ENCODE measurements around the gene ZFAND3.
"Not testable (repeated sequence)": the region's sequence is repeated elsewhere in the genome, so short reads cannot be mapped to it uniquely, and the experiment has no call there.

ZFAND3 gene

DNA sequence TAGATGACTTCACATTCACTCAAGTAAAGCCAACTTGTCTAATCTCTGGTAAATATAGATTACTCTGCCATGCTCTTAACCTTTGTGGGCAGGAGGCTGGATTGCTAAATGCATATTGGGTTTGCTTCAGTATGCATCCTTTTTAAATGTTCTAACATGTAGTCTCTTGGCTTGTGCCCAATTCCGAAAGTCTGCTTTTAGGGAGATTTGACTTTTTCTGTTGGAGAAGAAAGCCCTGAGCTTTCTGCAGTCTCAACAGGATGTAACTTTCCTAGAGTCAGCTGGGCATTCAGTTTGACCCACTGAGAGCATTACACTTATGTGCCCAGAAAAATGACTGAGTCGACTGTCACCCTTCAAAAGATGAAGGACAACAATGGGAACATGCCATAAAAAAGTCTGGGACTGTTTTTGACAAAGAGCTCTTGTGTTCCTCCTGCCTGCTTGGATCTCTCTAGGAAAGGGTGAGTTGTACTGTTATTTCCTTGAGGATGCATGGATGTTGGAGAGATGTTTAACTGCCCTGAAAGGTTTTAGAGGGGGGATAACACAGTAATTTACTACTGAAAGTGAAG lies 299.4 kb downstream of the ZFAND3 start:
- DNase-seq, result no peak

DNA sequence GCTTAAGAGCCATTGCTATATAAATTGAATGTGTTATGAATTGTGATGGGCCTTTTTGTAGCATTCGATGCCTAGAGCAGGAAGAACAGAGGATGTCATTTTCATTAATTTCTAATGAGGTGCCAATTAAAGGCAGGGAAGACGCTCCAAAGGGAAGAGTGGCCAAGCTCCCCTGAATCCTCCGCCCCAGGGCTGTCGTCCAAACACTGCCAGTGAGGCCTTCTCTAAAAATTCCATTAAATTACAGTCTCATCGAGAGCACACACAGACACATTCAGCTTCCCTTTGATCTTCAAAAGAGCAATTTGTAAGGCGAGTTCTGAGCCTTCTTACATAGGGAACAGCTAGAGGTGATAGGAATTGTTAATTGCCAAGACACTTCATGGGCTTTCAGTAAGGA lies 300.0 kb downstream of the ZFAND3 start:
- DNase-seq, result no peak
- TF ChIP-seq GATA1 (IDR thresholded peaks at IDR 0.05; ENCODE audit: low read depth, low read length), result no peak
- no peak for TF ChIP-seq POLR2A (IDR thresholded peaks at IDR 0.05; ENCODE audit: low read length)

More for the DNA sequence above, 299.4 kb downstream of the ZFAND3 start:
- TF ChIP-seq GATA1 (IDR thresholded peaks at IDR 0.05; ENCODE audit: low read depth, low read length), result no peak
- no peak for TF ChIP-seq POLR2A (IDR thresholded peaks at IDR 0.05; ENCODE audit: low read length)

DNA sequence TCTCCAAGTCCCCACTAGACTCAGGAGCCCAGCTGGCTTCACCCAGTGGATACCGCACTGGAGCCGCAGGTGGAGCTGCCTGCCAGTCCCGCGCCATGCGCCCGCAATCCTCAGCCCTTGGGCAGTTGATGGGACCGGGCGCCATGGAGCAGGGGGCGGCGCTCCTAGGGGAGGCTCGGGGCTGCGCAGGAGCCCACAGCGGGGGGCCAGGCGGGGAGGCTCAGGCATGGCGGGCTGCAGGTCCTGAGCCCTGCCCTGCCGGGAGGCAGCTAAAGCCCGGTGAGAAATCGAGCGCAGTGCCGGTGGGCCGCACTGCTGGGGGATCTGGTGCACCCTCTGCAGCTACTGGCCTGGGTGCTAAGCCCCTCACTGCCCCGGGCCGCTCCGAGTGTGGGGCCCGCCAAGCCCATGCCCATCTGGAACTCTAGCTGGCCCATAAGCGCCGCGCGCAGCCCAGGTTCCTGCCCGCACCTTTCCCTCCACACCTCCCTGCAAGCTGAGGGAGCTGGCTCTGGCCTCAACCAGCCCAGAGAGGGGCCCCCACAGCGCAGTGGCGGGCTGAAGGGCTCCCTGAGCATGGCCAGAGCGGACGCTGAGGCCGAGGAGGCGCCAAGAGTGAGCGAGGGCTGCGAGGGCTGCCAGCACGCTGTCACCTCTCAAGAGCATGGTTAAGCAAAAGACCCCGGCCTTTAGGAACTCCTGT lies 304.8 kb downstream of the ZFAND3 start:
- not testable (repeated sequence) for DNase-seq

DNA sequence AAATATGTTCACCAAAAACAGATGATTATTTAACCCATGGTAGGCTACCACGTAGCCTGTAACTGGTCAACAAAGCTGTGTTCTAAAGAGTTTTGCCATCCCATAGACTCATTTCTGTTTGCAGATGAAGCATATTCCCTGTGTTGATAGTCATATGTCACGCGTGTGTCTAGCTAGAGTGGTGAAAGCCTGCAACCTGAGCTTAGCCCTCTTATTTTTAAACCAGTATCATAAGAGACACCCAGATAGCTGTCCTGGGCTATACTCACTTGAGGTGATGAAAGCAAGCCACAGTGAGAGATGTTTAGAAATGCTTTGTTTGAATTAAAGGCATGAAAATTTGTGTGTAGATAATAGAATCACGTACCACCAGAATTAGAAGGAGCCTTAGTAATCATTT lies 307.8 kb downstream of the ZFAND3 start:
- TF ChIP-seq POLR2A (IDR thresholded peaks at IDR 0.05; ENCODE audit: low read length) (no peak), GATA1 (IDR thresholded peaks at IDR 0.05; ENCODE audit: low read depth, low read length) (no peak)
- no peak for DNase-seq

DNA sequence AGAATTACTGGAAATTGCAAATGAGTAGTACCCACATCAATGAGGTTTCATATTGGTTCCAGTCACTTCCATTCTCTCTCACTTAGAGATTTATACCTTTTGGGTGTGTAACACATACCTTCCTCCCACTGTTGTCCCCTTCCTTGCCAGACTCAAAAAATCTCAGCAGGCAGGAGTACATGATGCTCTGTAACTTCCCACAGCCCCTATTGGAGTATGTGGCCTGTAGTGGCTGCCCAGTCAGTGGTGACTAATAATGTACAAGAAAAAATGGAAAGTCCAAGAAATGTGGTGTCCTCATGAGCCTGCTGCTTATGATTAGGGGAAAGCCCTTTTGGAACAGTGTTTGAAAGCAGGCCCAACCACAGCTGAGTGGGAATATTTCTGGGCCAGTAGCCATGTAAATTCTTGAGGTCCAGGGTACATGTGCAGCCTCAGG lies 312.0 kb downstream of the ZFAND3 start:
- TF ChIP-seq GATA1 (IDR thresholded peaks at IDR 0.05; ENCODE audit: low read depth, low read length) (no peak), POLR2A (IDR thresholded peaks at IDR 0.05; ENCODE audit: low read length) (no peak)
- no peak for DNase-seq

DNA sequence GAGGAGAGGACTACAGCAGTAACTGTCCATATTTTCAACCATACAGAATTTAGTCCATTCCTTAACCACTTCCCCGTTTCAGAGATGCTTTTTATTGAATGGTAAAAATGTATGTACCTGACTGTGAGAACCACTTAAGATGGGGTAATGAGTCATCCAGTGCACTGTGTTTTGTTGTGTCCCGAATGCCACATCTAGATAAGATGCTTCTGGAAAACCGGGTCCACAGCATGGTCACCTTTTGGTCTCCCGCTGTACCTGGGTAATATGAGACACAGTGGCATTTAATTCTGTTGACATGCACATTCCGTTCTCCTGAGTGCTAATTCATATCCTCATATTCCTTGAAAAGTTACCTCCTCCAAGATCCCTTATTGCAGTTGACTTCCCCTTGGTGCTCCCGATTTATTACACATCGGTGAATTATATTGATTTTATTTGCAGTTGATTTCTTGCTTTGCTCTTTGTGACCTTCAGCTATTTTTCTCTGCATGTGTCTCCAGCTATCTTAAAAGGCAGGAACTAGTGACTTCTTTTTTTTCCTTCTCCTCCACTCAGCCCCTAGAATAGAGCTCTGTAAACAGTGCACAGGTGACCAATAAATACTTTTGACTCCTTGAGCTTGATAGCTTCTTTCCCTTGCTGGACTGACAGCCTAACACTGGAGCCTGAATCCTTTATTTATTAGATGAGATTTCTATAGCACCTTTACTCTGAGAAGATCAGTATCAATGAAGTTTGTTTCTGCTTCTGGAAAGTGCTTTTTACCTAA lies 314.6 kb downstream of the ZFAND3 start:
- no peak for TF ChIP-seq POLR2A (IDR thresholded peaks at IDR 0.05; ENCODE audit: low read length)
- no peak for TF ChIP-seq GATA1 (IDR thresholded peaks at IDR 0.05; ENCODE audit: low read depth, low read length)
- no peak for DNase-seq

DNA sequence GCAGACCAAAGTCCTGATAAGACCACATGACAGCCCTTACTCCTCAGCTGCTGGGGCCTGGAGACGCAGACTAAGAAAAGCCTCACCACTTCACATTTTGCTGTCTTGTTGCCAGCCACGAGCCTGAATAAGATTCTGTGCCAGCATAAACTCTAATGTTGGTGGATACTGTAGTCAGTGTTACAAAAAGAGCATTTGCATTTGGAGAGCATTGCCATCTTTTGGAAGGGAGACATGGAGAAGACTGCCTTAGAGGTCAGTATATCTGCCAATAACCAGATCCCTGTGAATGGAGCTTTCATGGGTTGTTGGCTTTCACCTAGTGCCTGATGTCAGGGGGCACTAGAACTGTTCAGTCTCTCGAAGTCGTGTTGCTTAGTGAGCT lies 315.2 kb downstream of the ZFAND3 start:
- DNase-seq, result no peak
- TF ChIP-seq POLR2A (IDR thresholded peaks at IDR 0.05; ENCODE audit: low read length) (no peak), GATA1 (IDR thresholded peaks at IDR 0.05; ENCODE audit: low read depth, low read length) (no peak)

DNA sequence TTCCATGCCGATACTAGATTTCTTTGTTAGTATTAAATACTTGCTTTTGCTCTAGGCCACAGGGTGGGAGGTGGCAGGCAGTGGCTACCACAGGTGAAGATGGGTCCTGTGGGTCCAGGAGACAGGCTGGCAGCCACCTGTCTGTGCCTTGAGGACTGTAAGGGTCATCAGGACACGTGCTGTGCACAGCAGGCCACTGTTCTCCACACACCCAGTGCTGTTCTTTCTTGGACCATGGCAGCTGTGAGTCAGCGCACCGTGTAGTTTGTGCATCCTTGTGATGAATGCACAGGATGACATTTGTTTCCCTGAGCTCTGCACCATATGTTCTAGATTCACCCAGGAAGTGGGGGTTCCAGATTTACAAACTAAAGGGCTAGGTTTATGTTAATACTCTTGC lies 317.0 kb downstream of the ZFAND3 start:
- DNase-seq, result no peak
- TF ChIP-seq GATA1 (IDR thresholded peaks at IDR 0.05; ENCODE audit: low read depth, low read length), result no peak
- TF ChIP-seq POLR2A (IDR thresholded peaks at IDR 0.05; ENCODE audit: low read length), result no peak

DNA sequence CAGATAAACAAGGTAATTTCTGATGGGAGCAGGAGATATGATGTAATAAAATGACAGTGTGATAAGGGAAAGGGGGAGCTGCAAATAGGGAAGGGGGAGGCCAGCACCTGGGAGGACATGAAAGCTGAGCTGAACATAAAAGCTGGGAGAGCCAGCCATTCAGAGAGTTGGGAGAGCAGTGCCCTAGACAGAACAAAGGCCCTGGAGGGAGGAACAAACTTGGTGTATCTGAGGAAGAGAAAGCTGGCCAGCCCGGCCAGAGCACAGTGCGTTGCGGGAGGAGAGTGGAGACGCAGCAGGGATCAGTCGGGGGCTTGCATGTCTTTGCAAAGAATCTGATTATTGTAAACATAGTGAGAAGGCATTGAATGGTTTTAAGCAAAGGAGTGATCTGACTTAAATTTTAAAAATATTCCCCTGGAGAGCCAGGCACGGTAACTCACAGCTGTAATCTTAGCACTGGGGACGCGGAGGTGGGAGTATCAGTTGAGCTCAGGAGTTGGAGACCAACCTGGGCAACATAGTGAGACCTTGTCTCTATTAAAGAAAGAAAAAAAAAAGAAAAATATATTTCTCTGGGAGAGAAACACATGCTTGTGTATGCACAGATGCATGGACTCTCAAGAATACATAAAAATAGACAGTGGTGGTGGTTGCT lies 318.2 kb downstream of the ZFAND3 start:
- no peak for TF ChIP-seq GATA1 (IDR thresholded peaks at IDR 0.05; ENCODE audit: low read depth, low read length)
- TF ChIP-seq POLR2A (IDR thresholded peaks at IDR 0.05; ENCODE audit: low read length), result no peak
- DNase-seq, result no peak

DNA sequence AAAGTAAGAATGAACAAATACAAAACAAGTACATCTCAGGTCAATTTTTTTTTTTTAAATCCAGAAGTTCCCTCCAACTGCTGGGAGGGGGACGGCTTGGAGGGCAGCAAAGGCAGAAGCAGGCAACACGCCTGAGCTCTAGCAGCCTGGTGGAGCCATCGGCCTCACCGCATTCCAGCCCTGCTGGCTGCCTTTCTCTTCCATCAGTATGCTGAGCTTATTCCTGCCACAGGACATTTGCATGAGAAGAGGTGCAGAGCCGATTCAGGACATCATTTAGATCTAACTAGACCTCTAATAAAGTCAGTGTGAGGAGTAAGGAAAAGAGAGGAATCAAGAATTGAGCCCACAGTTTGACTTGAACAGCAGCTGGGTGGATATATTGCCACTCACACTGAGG lies 318.8 kb downstream of the ZFAND3 start:
- DNase-seq, result no peak
- TF ChIP-seq GATA1 (IDR thresholded peaks at IDR 0.05; ENCODE audit: low read depth, low read length) (no peak), POLR2A (IDR thresholded peaks at IDR 0.05; ENCODE audit: low read length) (no peak)

DNA sequence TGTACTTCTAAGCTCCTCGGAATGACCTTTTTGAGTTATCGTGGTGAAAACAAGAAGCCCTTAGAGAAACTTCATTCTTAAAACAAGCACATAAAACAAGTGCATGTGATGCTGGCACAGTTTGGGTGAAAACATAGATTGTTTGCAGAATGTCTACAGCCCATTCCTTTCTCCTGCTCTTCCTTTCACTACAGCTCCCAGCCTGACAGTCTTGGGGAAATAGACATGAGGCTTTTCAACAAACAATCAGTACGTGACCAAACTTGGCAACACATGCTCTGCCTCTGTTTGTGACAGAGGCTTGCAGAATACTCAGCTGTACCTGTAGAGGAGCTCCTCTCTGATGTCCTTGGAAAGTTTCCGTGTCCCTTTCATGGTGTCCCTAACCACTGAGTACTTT lies 321.6 kb downstream of the ZFAND3 start:
- TF ChIP-seq GATA1 (IDR thresholded peaks at IDR 0.05; ENCODE audit: low read depth, low read length) (no peak), POLR2A (IDR thresholded peaks at IDR 0.05; ENCODE audit: low read length) (no peak)
- no peak for DNase-seq

DNA sequence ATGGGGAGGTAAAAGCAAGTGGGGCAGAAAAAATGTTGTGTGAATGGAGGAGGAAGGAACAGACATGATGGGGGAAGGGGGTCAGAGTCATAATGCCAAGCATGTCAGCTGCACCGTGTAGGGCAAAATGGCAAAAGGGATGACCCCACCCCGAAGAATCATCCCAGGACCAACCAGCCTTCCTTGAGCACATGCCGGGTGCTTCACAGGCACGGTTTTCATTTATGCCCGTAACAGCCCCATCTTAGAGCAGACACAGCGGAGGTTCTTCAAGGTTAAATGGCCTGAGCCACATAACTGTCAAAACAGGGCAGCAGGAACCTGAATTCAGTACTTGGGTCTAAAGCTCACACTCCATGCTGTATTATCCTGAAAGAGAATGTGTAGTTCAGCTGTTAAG lies 322.2 kb downstream of the ZFAND3 start:
- TF ChIP-seq POLR2A (IDR thresholded peaks at IDR 0.05; ENCODE audit: low read length) (no peak), GATA1 (IDR thresholded peaks at IDR 0.05; ENCODE audit: low read depth, low read length) (no peak)
- DNase-seq, result no peak

DNA sequence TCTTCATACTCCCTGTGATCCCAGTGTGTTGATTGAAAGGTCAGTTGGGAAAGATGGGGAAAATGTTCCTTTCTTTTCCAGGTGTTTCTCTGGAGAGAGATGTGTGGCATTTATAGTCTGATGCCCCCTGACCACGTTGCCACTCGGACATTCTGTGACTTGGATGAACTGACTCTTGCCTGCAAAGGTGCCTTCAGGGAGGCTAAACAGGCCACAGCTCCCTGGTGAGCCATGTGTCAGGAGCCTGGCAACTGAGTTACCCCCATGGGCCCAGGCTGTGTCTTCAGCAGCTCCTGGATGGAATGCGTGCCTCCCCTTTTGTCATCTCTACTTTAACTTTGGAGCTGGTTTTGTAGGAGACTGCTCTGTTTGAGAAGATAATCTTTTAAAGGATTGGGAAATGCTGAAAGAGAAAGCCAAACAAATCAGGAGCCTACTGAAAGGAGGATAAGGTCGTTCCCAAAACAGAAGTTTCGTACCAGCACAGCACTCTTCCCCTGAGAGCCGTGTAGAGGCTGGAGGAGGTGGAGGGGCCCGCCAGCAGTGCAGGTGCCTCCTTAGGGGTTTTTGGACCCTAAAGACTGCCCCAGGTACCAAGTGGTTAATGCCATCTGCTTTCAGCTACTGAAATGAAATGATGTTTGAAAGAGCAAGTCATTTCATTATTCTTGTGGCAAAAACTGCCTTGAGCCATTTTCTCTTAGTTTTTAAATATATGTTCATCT lies 322.8 kb downstream of the ZFAND3 start:
- DNase-seq, result no peak
- TF ChIP-seq GATA1 (IDR thresholded peaks at IDR 0.05; ENCODE audit: low read depth, low read length), result no peak
- no peak for TF ChIP-seq POLR2A (IDR thresholded peaks at IDR 0.05; ENCODE audit: low read length)

All from erythroblast (primary cell).